ENCODE results near the gene NTM. TPM values are rescaled to one million over a fixed set of nuclear protein-coding genes. Genes with fewer than 3 reads are reported as not detected.

NTM gene
- total and polyA plus RNA-seq, 2 donors (not counting 3 experiments of a cell fraction or from before 2014, with no cell fraction given) = 1.00 to 1.1 TPM

DNA sequence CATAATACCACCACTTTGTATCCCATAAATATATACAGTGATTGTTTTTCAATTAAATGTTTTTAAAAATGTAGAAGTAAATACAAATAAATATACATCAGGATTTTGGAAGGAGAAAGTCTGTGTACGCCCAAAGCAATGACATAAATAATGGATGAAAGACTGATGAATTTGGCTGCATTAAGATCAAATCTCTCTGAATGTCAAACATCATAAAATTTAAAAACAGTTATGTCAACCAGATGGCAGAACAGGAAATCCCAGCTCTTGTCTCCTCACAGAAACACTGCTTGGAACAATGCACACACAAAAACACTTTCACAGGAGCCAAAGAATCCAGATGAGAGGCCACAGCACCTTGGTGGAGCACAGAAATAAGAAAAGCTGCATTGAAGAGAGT, 332.9 kb downstream of the NTM start:
- Histone ChIP-seq H3K27ac (ENCODE audit: insufficient read depth, low read depth, low read length) (no peak overlapping the region), H3K79me2 (ENCODE audit: control insufficient read depth, insufficient read depth, low read length) (no peaks in the 10 kb centered on the region), H3K4me1 (ENCODE audit: control insufficient read depth, extremely low read depth, insufficient read depth, low read length) (no peaks in the 10 kb centered on the region), H3K4me3 (replicated peaks in 1 of 3; ENCODE audit: insufficient read depth in 1 of 3, low read depth in 1 of 3, low read length in 3 of 3) (no peak overlapping the region), H3K9ac (replicated peaks; ENCODE audit: extremely low read depth, insufficient read depth, low read length) (no peak overlapping the region), H3K9me3 (replicated peaks; ENCODE audit: control insufficient read depth, insufficient read depth, low read length) (no peaks in the 10 kb centered on the region), H3K36me3 (ENCODE audit: control insufficient read depth in 2 of 2, extremely low read depth in 1 of 2, insufficient read depth in 2 of 2, low read length in 2 of 2) (no peaks in the 10 kb centered on the region), H3K9me1 (replicated peaks; ENCODE audit: control insufficient read depth, extremely low read depth, insufficient read depth, low read length) (no peaks in the 10 kb centered on the region), H3K4me2 (ENCODE audit: insufficient read depth, low read length) (no peak overlapping the region), H4K20me1 (replicated peaks; ENCODE audit: control insufficient read depth, extremely low read depth, insufficient read depth, low read length) (no peaks in the 10 kb centered on the region), H3K27me3 (ENCODE audit: control insufficient read depth in 2 of 2, insufficient read depth in 2 of 2, low read length in 2 of 2) (peaks cover 0 to 8% of the 10 kb centered on the region in 2 experiments), H2AFZ (ENCODE audit: low read depth, low read length) (no peak overlapping the region)
- TF ChIP-seq FOS (IDR thresholded peaks at IDR 0.05; ENCODE audit: borderline replicate concordance, insufficient read depth, low read length) (no peak), JUN (IDR thresholded peaks at IDR 0.05; ENCODE audit: borderline replicate concordance, insufficient read depth, insufficient read length, low read depth) (no peak), POLR2A (IDR thresholded peaks at IDR 0.05; ENCODE audit: low read depth, low read length) (no peak)
- no peak for FAIRE-seq
- no TSS peak for BruUV-seq (replicated peaks)
- ChIA-PET CTCF (interaction anchor here (1.3 to 2.9 kb wide), 3 partner anchors 8 to 424 kb away, joined by 3 to 17 read pairs (median 5); no protein-coding TSS in a partner anchor), POLR2A (no interaction called here)
- dilution Hi-C loops (cut with MboI; ENCODE audit: extremely low pct_ligation_motif_present, low sequenced_read_pairs) = no loop called here
- intact Hi-C loops (cut with micrococcal nuclease) = no loop called here
- no peak for DNase-seq (ENCODE audit: low read depth, low spot score)

DNA sequence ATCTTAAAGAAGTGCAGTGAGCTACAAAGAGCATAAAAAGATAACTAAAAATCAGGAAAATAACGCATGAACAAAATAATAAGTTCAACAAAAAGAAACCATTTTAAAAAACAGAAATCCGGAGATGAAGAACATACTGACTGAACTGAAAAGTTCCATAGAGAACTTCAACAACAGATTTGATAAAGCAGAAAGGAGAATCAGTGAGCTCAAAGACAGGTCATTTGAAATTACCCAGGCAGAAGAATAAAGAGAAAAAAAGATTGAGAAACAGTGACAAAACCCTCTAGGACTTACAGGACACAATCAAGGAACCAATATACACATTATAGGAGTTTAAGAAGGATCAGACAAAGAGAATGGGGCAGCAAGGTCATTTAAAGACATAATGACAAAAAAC, 334.3 kb downstream of the NTM start:
- Histone ChIP-seq H3K4me2 (ENCODE audit: insufficient read depth, low read length) (no peak overlapping the region), H3K79me2 (ENCODE audit: control insufficient read depth, insufficient read depth, low read length) (no peaks in the 10 kb centered on the region), H4K20me1 (replicated peaks; ENCODE audit: control insufficient read depth, extremely low read depth, insufficient read depth, low read length) (no peaks in the 10 kb centered on the region), H2AFZ (ENCODE audit: low read depth, low read length) (no peak overlapping the region), H3K4me1 (ENCODE audit: control insufficient read depth, extremely low read depth, insufficient read depth, low read length) (no peaks in the 10 kb centered on the region), H3K9me3 (replicated peaks; ENCODE audit: control insufficient read depth, insufficient read depth, low read length) (no peaks in the 10 kb centered on the region), H3K27ac (ENCODE audit: insufficient read depth, low read depth, low read length) (no peak overlapping the region), H3K9me1 (replicated peaks; ENCODE audit: control insufficient read depth, extremely low read depth, insufficient read depth, low read length) (no peaks in the 10 kb centered on the region), H3K9ac (replicated peaks; ENCODE audit: extremely low read depth, insufficient read depth, low read length) (no peak overlapping the region), H3K4me3 (replicated peaks in 1 of 3; ENCODE audit: insufficient read depth in 1 of 3, low read depth in 1 of 3, low read length in 3 of 3) (no peak overlapping the region), H3K27me3 (ENCODE audit: control insufficient read depth in 2 of 2, insufficient read depth in 2 of 2, low read length in 2 of 2) (peaks cover 0 to 8% of the 10 kb centered on the region in 2 experiments), H3K36me3 (ENCODE audit: control insufficient read depth in 2 of 2, extremely low read depth in 1 of 2, insufficient read depth in 2 of 2, low read length in 2 of 2) (no peaks in the 10 kb centered on the region)
- DNase-seq (ENCODE audit: low read depth, low spot score) = no peak
- BruUV-seq (replicated peaks) = no TSS peak
- POLR2A ChIA-PET = no interaction called here
- intact Hi-C loops (cut with micrococcal nuclease) (no loop called here), dilution Hi-C loops (cut with MboI; ENCODE audit: extremely low pct_ligation_motif_present, low sequenced_read_pairs) (no loop called here)
- FAIRE-seq = no peak
- CTCF ChIA-PET = interaction anchor here (0.6 to 2.9 kb wide), 3 partner anchors 10 to 163 kb away, joined by 3 to 17 read pairs (median 4); no protein-coding TSS in a partner anchor
- TF ChIP-seq GATA2 (IDR thresholded peaks at IDR 0.05; ENCODE audit: insufficient read depth, insufficient read length, low read depth, low read length) (no peak), POLR2AphosphoS5 (IDR thresholded peaks at IDR 0.05; ENCODE audit: insufficient read depth, low read depth, low read length) (no peak), POLR2A (IDR thresholded peaks at IDR 0.05; ENCODE audit: low read depth, low read length) (no peak)
- TF ChIP-seq, protein P1, sequence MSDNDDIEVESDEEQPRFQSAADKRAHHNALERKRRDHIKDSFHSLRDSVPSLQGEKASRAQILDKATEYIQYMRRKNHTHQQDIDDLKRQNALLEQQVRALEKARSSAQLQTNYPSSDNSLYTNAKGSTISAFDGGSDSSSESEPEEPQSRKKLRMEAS (IDR thresholded peaks at IDR 0.05; ENCODE audit: insufficient read depth, insufficient read length) = no peak
- TF ChIP-seq, protein P2, sequence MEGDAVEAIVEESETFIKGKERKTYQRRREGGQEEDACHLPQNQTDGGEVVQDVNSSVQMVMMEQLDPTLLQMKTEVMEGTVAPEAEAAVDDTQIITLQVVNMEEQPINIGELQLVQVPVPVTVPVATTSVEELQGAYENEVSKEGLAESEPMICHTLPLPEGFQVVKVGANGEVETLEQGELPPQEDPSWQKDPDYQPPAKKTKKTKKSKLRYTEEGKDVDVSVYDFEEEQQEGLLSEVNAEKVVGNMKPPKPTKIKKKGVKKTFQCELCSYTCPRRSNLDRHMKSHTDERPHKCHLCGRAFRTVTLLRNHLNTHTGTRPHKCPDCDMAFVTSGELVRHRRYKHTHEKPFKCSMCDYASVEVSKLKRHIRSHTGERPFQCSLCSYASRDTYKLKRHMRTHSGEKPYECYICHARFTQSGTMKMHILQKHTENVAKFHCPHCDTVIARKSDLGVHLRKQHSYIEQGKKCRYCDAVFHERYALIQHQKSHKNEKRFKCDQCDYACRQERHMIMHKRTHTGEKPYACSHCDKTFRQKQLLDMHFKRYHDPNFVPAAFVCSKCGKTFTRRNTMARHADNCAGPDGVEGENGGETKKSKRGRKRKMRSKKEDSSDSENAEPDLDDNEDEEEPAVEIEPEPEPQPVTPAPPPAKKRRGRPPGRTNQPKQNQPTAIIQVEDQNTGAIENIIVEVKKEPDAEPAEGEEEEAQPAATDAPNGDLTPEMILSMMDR (IDR thresholded peaks at IDR 0.05; ENCODE audit: extremely low read depth in 1 of 2, insufficient read depth in 1 of 2, low read depth in 1 of 2, low read length in 2 of 2) = no peak

Measured in endothelial cell of umbilical vein (primary cell).